ENCODE measurements around the gene DNAH5. TPM values are rescaled to one million over a fixed set of nuclear protein-coding genes. Genes with fewer than 3 reads are reported as not detected.

Gene DNAH5
- total and polyA plus RNA-seq, 2 donors (not counting 3 experiments of a cell fraction or from before 2014, with no cell fraction given) = 0.23 to 1.7 TPM

DNA sequence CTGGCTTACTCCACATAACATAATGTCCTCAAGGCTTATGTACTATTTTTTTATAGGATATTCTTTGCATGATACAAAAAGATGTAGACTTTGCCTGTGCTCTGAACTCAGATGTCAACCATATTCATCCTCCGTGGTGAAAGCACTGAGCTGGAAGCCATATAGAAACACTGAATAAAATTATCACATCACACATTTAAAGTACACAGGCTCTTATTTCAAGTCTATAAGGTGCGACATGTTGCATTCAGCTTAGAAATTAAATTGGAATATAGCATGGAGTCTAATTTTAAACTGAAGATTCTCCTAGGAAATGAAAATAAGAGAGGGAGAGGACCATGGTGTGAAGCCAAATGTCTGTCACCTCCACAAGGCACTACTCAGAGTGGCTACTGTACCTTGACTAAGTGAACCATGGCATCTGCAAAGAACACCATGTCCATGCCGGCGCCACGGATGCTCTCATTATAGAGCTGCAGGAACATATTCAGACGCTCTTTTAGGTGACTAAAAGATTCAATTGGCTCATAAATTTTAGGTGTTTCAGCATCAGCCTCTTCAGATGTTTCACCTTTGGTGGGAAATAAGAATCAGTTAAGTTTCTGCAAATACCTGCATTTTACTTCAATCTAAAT is 158.6 kb downstream of the DNAH5 start:
- FAIRE-seq (no peak), DNase-seq (ENCODE audit: low read depth, low spot score) (no peak)
- Histone ChIP-seq H3K4me2 (ENCODE audit: insufficient read depth, low read length) (no peak overlapping the region), H3K27me3 (ENCODE audit: control insufficient read depth in 2 of 2, insufficient read depth in 2 of 2, low read length in 2 of 2) (no peaks in the 10 kb centered on the region), H3K9me3 (replicated peaks; ENCODE audit: control insufficient read depth, insufficient read depth, low read length) (no peaks in the 10 kb centered on the region), H3K9me1 (replicated peaks; ENCODE audit: control insufficient read depth, extremely low read depth, insufficient read depth, low read length) (no peaks in the 10 kb centered on the region), H3K4me1 (ENCODE audit: control insufficient read depth, extremely low read depth, insufficient read depth, low read length) (no peaks in the 10 kb centered on the region), H3K36me3 (ENCODE audit: control insufficient read depth in 2 of 2, extremely low read depth in 1 of 2, insufficient read depth in 2 of 2, low read length in 2 of 2) (no peaks in the 10 kb centered on the region), H3K27ac (ENCODE audit: insufficient read depth, low read depth, low read length) (no peak overlapping the region), H3K79me2 (ENCODE audit: control insufficient read depth, insufficient read depth, low read length) (no peaks in the 10 kb centered on the region), H4K20me1 (replicated peaks; ENCODE audit: control insufficient read depth, extremely low read depth, insufficient read depth, low read length) (no peaks in the 10 kb centered on the region), H3K4me3 (replicated peaks in 1 of 3; ENCODE audit: insufficient read depth in 1 of 3, low read depth in 1 of 3, low read length in 3 of 3) (no peak overlapping the region), H3K9ac (replicated peaks; ENCODE audit: extremely low read depth, insufficient read depth, low read length) (no peak overlapping the region), H2AFZ (ENCODE audit: low read depth, low read length) (no peak overlapping the region)
- ChIA-PET CTCF (no interaction called here), POLR2A (no interaction called here)
- intact Hi-C loops (cut with micrococcal nuclease) = no loop called here
- dilution Hi-C loops (cut with MboI; ENCODE audit: extremely low pct_ligation_motif_present, low sequenced_read_pairs) = no loop called here
- BruUV-seq (replicated peaks) = no TSS peak
- TF ChIP-seq GATA2 (IDR thresholded peaks at IDR 0.05; ENCODE audit: insufficient read depth, insufficient read length, low read depth, low read length) (no peak), POLR2AphosphoS5 (IDR thresholded peaks at IDR 0.05; ENCODE audit: insufficient read depth, low read depth, low read length) (no peak), JUN (IDR thresholded peaks at IDR 0.05; ENCODE audit: borderline replicate concordance, insufficient read depth, insufficient read length, low read depth) (no peak), EZH2 (IDR thresholded peaks at IDR 0.05; ENCODE audit: borderline replicate concordance, low read depth, low read length, severe bottlenecking) (no peak), FOS (IDR thresholded peaks at IDR 0.05; ENCODE audit: borderline replicate concordance, insufficient read depth, low read length) (no peak), MYC (IDR thresholded peaks at IDR 0.05; ENCODE audit: low read depth, low read length) (no peak), POLR2A (IDR thresholded peaks at IDR 0.05; ENCODE audit: low read depth, low read length) (no peak)
- TF ChIP-seq, protein P1, sequence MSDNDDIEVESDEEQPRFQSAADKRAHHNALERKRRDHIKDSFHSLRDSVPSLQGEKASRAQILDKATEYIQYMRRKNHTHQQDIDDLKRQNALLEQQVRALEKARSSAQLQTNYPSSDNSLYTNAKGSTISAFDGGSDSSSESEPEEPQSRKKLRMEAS (IDR thresholded peaks at IDR 0.05; ENCODE audit: insufficient read depth, insufficient read length) = no peak
- TF ChIP-seq, protein P2, sequence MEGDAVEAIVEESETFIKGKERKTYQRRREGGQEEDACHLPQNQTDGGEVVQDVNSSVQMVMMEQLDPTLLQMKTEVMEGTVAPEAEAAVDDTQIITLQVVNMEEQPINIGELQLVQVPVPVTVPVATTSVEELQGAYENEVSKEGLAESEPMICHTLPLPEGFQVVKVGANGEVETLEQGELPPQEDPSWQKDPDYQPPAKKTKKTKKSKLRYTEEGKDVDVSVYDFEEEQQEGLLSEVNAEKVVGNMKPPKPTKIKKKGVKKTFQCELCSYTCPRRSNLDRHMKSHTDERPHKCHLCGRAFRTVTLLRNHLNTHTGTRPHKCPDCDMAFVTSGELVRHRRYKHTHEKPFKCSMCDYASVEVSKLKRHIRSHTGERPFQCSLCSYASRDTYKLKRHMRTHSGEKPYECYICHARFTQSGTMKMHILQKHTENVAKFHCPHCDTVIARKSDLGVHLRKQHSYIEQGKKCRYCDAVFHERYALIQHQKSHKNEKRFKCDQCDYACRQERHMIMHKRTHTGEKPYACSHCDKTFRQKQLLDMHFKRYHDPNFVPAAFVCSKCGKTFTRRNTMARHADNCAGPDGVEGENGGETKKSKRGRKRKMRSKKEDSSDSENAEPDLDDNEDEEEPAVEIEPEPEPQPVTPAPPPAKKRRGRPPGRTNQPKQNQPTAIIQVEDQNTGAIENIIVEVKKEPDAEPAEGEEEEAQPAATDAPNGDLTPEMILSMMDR (IDR thresholded peaks at IDR 0.05; ENCODE audit: extremely low read depth in 1 of 2, insufficient read depth in 1 of 2, low read depth in 1 of 2, low read length in 2 of 2) = no peak

Data from endothelial cell of umbilical vein (primary cell).